CD4-positive, alpha-beta T cell (primary cell): ENCODE measurements around the gene DNAAF8. TPM values are rescaled to one million over a fixed set of nuclear protein-coding genes. Genes with fewer than 3 reads are reported as not detected.

ENCODE experiments used
- ATAC-seq: fragments of 200-7000 bp; cut with Tn5 transposase; one replicate; pipeline ENCODE4 v1.10.0; 2022; ENCODE audit warnings: mild to moderate bottlenecking; ENCODE audit not compliant: poor library complexity
- CTCF ChIA-PET: fragments of 350-600 bp; sonication (Branson Sonifier 250); formaldehyde crosslinking; loops from one replicate; lab custom pipeline; 2021; ENCODE audit warnings: antibody characterized with exemption, inconsistent platforms; lab: Charles Lee
- POLR2A ChIA-PET: fragments of 350-600 bp; sonication (Branson Sonifier 250); formaldehyde crosslinking; loops from one replicate; lab custom pipeline; 2021; ENCODE audit warnings: antibody characterized with exemption, inconsistent platforms; lab: Charles Lee
- DNase-seq, 14 experiments: peaks; one replicate each; pipeline ENCODE4 v3.0.0-alpha.2; 2013 to 2020; ENCODE audit warnings: mixed read lengths in 2 of 14
- H3K27ac ChIP-seq, 2 donors: one replicate each; pipeline versions ENCODE4 v1.5.1 to v1.7.0; 2013; ENCODE audit warnings: low read length in 2 of 2, low read depth in 1 of 2, mild to moderate bottlenecking in 1 of 2
- H3K27me3 ChIP-seq, 2 experiments: 1 replicate in 1 of 2; 2 replicates in 1 of 2; pipeline versions ENCODE4 v1.6.1 to v1.7.0; 2013; ENCODE audit warnings: low read length in 2 of 2, control low read depth in 1 of 2, mild to moderate bottlenecking in 1 of 2, moderate library complexity in 1 of 2; ENCODE audit not compliant: insufficient read depth in 2 of 2, control insufficient read depth in 1 of 2
- H3K36me3 ChIP-seq: one replicate; pipeline ENCODE4 v1.6.1; 2013; ENCODE audit warnings: low read length, control low read depth; ENCODE audit not compliant: insufficient read depth
- H3K4me1 ChIP-seq: one replicate; pipeline ENCODE4 v1.6.1; 2013; ENCODE audit warnings: low read length, control low read depth; ENCODE audit not compliant: insufficient read depth
- H3K4me3 ChIP-seq: one replicate; pipeline ENCODE4 v1.5.1; 2013; ENCODE audit warnings: mild to moderate bottlenecking, low read length, moderate library complexity
- H3K9me3 ChIP-seq, 2 experiments: 1 replicate in 1 of 2; 2 replicates in 1 of 2; pipeline versions ENCODE4 v1.6.1 to v1.7.0; 2013; ENCODE audit warnings: low read length in 2 of 2, mild to moderate bottlenecking in 2 of 2, control low read depth in 1 of 2, moderate library complexity in 1 of 2; ENCODE audit not compliant: control insufficient read depth in 1 of 2, insufficient read depth in 1 of 2
- H3K27ac Mint-ChIP-seq: one replicate; pipeline ENCODE4 v1.8.0; 2020; ENCODE audit warnings: mixed read lengths
- H3K27me3 Mint-ChIP-seq: one replicate; pipeline ENCODE4 v1.8.0; 2021; ENCODE audit warnings: mixed read lengths
- H3K36me3 Mint-ChIP-seq: one replicate; pipeline ENCODE4 v1.8.0; 2021; ENCODE audit warnings: low read depth, mixed read lengths
- H3K4me1 Mint-ChIP-seq: one replicate; pipeline ENCODE4 v1.8.0; 2021; ENCODE audit warnings: low read depth, mixed read lengths
- H3K4me3 Mint-ChIP-seq: one replicate; pipeline ENCODE4 v1.8.0; 2020; ENCODE audit warnings: mild to moderate bottlenecking, mixed read lengths
- H3K9me3 Mint-ChIP-seq: one replicate; pipeline ENCODE4 v1.8.0; 2020; ENCODE audit warnings: mixed read lengths
- intact Hi-C, 2 experiments: fragments of 100-400 bp; cut with DNase I in 1 of 2; cut with micrococcal nuclease in 1 of 2; formaldehyde crosslinking; loops; one replicate each; pipeline versions ENCODE4 v1.15.1 to v1.9.0; 2023 to 2025; cut with DNase I, micrococcal nuclease
- total RNA-seq, 174 experiments: library from RNA in 2 of 174; stranded (reverse) in 2 of 174; gene quantifications; one replicate each; pipeline ENCODE4 v1.2.3 and lab custom pipeline; 2021 to 2026
- TF ChIP-seq, protein P1 (sequence below): fragments of 200-600 bp; IDR thresholded peaks from one replicate; pipeline ENCODE4 v1.8.0; 2022; ENCODE audit warnings: antibody characterized with exemption, mild to moderate bottlenecking

The DNAAF8 gene
- total RNA-seq, 2 experiments from 2014 or later: 0.25 TPM; not detected in 1

DNA sequence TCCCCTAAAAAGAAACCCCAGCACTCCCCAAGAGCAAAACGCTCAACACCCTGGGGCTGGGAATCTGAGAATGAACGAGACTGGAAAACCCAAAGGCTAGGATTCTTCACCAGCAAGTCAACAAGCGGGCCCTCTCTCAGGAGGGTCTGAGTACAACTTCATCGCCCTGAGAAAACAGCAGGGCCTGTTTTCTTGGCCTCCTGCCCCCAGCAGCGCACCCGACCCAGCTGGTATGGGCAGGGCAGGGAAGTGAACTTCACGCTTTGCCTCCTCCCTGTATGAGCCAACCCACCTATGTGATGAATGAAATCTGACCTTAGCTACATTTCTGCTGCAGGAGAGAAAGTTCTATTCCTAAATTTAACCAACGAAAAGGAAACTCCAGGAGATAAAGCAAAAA lies 29.8 kb upstream of the DNAAF8 start:
- no peaks in the 10 kb centered on the region for H3K9me3 Mint-ChIP-seq
- ATAC-seq: no peak
- DNase-seq: no peak
- no peak overlapping the region for H3K27ac Mint-ChIP-seq
- no peaks in the 10 kb centered on the region for H3K4me1 Mint-ChIP-seq
- H3K4me1 ChIP-seq: peaks cover 7% of the 10 kb centered on the region
- CTCF ChIA-PET: no interaction called here
- H3K36me3 Mint-ChIP-seq: peaks cover 52% of the 10 kb centered on the region
- no peaks in the 10 kb centered on the region for H3K27me3 Mint-ChIP-seq
- POLR2A ChIA-PET: no interaction called here
- intact Hi-C loops: no loop called here
- no peak overlapping the region for H3K4me3 ChIP-seq
- no peak overlapping the region for H3K27ac ChIP-seq
- H3K4me3 Mint-ChIP-seq: no peak overlapping the region
- TF ChIP-seq, protein P1, sequence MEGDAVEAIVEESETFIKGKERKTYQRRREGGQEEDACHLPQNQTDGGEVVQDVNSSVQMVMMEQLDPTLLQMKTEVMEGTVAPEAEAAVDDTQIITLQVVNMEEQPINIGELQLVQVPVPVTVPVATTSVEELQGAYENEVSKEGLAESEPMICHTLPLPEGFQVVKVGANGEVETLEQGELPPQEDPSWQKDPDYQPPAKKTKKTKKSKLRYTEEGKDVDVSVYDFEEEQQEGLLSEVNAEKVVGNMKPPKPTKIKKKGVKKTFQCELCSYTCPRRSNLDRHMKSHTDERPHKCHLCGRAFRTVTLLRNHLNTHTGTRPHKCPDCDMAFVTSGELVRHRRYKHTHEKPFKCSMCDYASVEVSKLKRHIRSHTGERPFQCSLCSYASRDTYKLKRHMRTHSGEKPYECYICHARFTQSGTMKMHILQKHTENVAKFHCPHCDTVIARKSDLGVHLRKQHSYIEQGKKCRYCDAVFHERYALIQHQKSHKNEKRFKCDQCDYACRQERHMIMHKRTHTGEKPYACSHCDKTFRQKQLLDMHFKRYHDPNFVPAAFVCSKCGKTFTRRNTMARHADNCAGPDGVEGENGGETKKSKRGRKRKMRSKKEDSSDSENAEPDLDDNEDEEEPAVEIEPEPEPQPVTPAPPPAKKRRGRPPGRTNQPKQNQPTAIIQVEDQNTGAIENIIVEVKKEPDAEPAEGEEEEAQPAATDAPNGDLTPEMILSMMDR: no peak
- H3K9me3 ChIP-seq: no peaks in the 10 kb centered on the region
- peaks cover 48% of the 10 kb centered on the region for H3K36me3 ChIP-seq
- H3K27me3 ChIP-seq: no peaks in the 10 kb centered on the region

DNA sequence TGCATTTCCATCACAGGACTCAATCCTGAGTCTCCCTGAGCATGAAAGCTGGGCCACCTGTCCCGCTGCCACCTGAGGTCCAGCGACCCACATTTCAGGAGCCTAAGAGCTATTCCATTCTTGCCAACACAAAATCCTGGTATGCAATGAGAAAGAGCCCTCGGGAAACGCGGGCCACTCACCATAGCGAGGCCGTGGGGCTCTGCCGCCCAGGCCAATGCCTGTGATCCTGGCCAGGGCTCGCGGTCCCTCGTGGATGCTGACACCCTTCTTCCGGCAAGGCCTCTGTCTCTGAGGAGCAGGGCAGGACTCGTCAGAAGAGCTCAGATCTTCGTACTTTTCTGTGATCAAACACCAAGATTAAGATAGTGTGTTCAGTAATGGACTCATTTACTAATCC lies 29.4 kb upstream of the DNAAF8 start:
- TF ChIP-seq, protein P1: no peak
- Mint-ChIP-seq H3K9me3 (no peaks in the 10 kb centered on the region), H3K27ac (no peak overlapping the region), H3K36me3 (peaks cover 52% of the 10 kb centered on the region), H3K4me3 (no peak overlapping the region), H3K4me1 (no peaks in the 10 kb centered on the region), H3K27me3 (no peaks in the 10 kb centered on the region)
- H3K4me3 ChIP-seq: no peak overlapping the region
- ATAC-seq (no peak), DNase-seq (no peak)
- no peak overlapping the region for H3K27ac ChIP-seq
- ChIA-PET CTCF (no interaction called here), POLR2A (no interaction called here)
- H3K9me3 ChIP-seq: no peaks in the 10 kb centered on the region
- intact Hi-C loops: no loop called here
- peaks cover 48% of the 10 kb centered on the region for H3K36me3 ChIP-seq
- peaks cover 7% of the 10 kb centered on the region for H3K4me1 ChIP-seq
- no peaks in the 10 kb centered on the region for H3K27me3 ChIP-seq

DNA sequence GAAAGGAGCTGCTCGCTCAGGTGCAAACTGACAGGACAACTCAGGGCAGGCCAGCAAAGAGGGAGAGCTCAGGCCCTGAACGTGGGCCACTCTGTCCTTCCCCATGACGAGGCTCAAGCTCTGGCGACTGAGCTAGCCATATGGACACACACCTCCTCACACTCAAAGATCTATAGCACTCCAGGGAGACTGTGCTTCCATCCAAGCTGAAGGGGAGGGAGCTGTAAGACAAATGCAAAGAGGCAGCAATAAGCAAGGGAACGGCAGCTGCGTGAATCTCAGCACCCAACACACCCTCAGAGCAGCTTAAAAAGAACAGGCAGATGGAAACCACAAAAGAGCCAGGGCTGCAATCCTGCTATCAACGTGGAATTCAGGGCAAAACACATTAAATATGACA lies 27.5 kb upstream of the DNAAF8 start:
- POLR2A ChIA-PET: no interaction called here
- H3K4me3 ChIP-seq: no peak overlapping the region

More for the DNA sequence above, 27.5 kb upstream of the DNAAF8 start:
- Histone ChIP-seq H3K27ac (no peak overlapping the region), H3K27me3 (no peaks in the 10 kb centered on the region), H3K9me3 (no peaks in the 10 kb centered on the region), H3K4me1 (peaks cover 2% of the 10 kb centered on the region), H3K36me3 (peaks cover 40% of the 10 kb centered on the region)
- ATAC-seq (no peak), DNase-seq (no peak)
- H3K9me3 Mint-ChIP-seq: no peaks in the 10 kb centered on the region
- no peaks in the 10 kb centered on the region for H3K27me3 Mint-ChIP-seq
- H3K36me3 Mint-ChIP-seq: peaks cover 52% of the 10 kb centered on the region
- H3K4me1 Mint-ChIP-seq: peaks cover 4% of the 10 kb centered on the region
- TF ChIP-seq, protein P1: no peak
- H3K4me3 Mint-ChIP-seq: no peak overlapping the region
- CTCF ChIA-PET: no interaction called here
- intact Hi-C loops: no loop called here
- H3K27ac Mint-ChIP-seq: no peak overlapping the region
